CD4-positive, alpha-beta T cell treated with Interleukin-15 for 4 hours (primary cell): ENCODE data around the gene GPR25.

Experiments
- DNase-seq: peaks from one replicate; pipeline ENCODE4 v3.0.0-alpha.2; 2020; ENCODE audit warnings: low spot score

Gene GPR25

GRCh38 chr1:200894712-200895442 lies 22.1 kb downstream of the GPR25 start, which contains the start of gene INAVA:
Gene INAVA (plus strand): TSS chr1:200894900. CDS start chr1:200898401, 3,501 bp downstream.
- DNase-seq: no peak

- DNase-seq: no peak
Observed at GRCh38 chr1:200895443-200895789, 22.6 kb downstream of the GPR25 start.

- no peak for DNase-seq
Observed at GRCh38 chr1:200895801-200896530, 23.2 kb downstream of the GPR25 start.

GRCh38 chr1:200896531-200897196 lies 23.9 kb downstream of the GPR25 start:
- no peak for DNase-seq

- no peak for DNase-seq
Observed at GRCh38 chr1:200897259-200897658, 24.5 kb downstream of the GPR25 start.

- DNase-seq: no peak
Observed at GRCh38 chr1:200899015-200899386, 26.2 kb downstream of the GPR25 start.

- no peak for DNase-seq
Observed at GRCh38 chr1:200899451-200899915, 26.7 kb downstream of the GPR25 start.

- no peak for DNase-seq
Observed at GRCh38 chr1:200899954-200900867, 27.4 kb downstream of the GPR25 start.

- DNase-seq: no peak
Observed at GRCh38 chr1:200900877-200901276, 28.1 kb downstream of the GPR25 start.

GRCh38 chr1:200901350-200901749 lies 28.6 kb downstream of the GPR25 start:
- no peak for DNase-seq

GRCh38 chr1:200901796-200902444 lies 29.1 kb downstream of the GPR25 start:
- DNase-seq: no peak

GRCh38 chr1:200903793-200904192 lies 31.0 kb downstream of the GPR25 start:
- no peak for DNase-seq

- DNase-seq: no peak
Observed at GRCh38 chr1:200904772-200905171, 32.0 kb downstream of the GPR25 start.

- peak; percentile 77 for DNase-seq
Observed at GRCh38 chr1:200905411-200906052, 32.8 kb downstream of the GPR25 start.

GRCh38 chr1:200906491-200906890 lies 33.7 kb downstream of the GPR25 start:
- no peak for DNase-seq

GRCh38 chr1:200907611-200908097 lies 34.9 kb downstream of the GPR25 start:
- DNase-seq: no peak

- no peak for DNase-seq
Observed at GRCh38 chr1:200908191-200908868, 35.5 kb downstream of the GPR25 start.

- no peak for DNase-seq
Observed at GRCh38 chr1:200909071-200909470, 36.3 kb downstream of the GPR25 start.

- DNase-seq: no peak
Observed at GRCh38 chr1:200909757-200910239, 37.0 kb downstream of the GPR25 start.

- no peak for DNase-seq
Observed at GRCh38 chr1:200911361-200911760, 38.6 kb downstream of the GPR25 start.
